ENCODE results near the gene CNIH1. TPM values are rescaled to one million over a fixed set of nuclear protein-coding genes. Genes with fewer than 3 reads are reported as not detected.

The CNIH1 gene
- total and polyA plus RNA-seq, 2 of the 13 experiments (the other 11 are each of a cell fraction or from before 2014, with no cell fraction given): 166 to 421 TPM

DNA sequence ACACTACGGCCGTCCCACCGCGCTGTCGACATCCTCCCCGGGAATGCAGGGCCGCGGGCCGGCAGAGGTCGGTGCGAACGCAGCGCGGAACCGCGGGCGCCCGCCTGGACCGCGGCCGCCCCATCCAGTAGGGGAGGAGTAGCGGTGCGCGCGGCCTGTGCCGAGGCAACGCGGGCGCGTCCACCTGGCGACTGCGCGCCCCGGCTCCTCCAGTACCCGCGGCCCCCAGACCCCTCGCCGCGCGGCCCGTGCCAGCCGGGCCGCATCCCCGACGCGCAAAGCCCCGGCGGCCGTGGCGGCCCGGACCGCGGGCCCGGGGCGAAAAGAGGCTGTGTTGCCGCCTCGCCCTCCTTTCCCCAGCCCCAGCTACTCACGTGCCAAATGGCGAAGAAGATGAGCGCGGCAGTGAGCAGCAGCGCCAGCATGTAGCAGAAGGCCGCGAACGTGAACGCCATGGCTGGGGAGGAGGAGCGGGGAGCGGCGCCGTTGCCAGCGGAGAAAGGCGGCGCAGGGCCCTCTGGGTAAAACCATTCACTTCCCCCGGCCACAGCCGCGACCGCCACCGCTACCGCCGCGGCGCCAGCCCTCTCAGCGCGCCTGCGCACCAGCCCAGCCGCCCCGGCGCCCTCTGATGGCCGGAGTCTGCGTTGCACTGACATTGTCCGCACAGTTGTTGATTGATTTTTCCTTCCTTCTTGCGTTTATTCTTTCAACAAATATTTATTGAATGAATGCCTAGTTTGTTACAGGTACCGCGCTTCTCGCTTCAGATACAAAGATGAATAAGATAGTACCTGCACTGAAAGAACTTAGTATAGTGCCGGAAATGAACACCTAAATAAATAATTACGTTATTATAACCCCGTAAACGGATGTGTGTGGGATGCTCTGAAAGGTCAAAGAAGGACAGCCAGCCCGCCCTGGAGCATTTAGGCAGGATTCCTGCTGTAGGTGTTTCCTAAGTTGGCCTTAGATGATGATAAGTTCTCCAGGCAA is at the start of gene CNIH1 (continued):
- no peak for TF ChIP-seq MAFK (conservative IDR thresholded peaks at IDR 0.05 in 1 of 2, IDR thresholded peaks at IDR 0.05 in 1 of 2; ENCODE audit: low read length in 2 of 2)
- TF ChIP-seq, protein P1, sequence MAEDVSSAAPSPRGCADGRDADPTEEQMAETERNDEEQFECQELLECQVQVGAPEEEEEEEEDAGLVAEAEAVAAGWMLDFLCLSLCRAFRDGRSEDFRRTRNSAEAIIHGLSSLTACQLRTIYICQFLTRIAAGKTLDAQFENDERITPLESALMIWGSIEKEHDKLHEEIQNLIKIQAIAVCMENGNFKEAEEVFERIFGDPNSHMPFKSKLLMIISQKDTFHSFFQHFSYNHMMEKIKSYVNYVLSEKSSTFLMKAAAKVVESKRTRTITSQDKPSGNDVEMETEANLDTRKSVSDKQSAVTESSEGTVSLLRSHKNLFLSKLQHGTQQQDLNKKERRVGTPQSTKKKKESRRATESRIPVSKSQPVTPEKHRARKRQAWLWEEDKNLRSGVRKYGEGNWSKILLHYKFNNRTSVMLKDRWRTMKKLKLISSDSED (CRISPR knock-in tag; IDR thresholded peaks at IDR 0.05): 0 out of 2 replicates have a peak, but pooled peaks have one; percentile 80
- TF ChIP-seq STAT5B (CRISPR knock-in tag; IDR thresholded peaks at IDR 0.05): peak; percentile 68; the same call in 1 of the 2 replicates
- no peak for TF ChIP-seq HNRNPH1 (optimal IDR thresholded peaks at IDR 0.05; ENCODE audit: low read depth, low read length)
- TF ChIP-seq, protein P2, sequence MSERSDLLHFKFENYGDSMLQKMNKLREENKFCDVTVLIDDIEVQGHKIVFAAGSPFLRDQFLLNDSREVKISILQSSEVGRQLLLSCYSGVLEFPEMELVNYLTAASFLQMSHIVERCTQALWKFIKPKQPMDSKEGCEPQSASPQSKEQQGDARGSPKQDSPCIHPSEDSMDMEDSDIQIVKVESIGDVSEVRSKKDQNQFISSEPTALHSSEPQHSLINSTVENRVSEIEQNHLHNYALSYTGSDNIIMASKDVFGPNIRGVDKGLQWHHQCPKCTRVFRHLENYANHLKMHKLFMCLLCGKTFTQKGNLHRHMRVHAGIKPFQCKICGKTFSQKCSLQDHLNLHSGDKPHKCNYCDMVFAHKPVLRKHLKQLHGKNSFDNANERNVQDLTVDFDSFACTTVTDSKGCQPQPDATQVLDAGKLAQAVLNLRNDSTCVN (CRISPR knock-in tag; IDR thresholded peaks at IDR 0.05; ENCODE audit: borderline replicate concordance): no peak
- no peak for TF ChIP-seq ZNF841 (CRISPR knock-in tag; IDR thresholded peaks at IDR 0.05; ENCODE audit: borderline replicate concordance)
- TF ChIP-seq ZNF766 (CRISPR knock-in tag; IDR thresholded peaks at IDR 0.05; ENCODE audit: borderline replicate concordance): no peak; the same call in 1 of the 2 replicates
- TF ChIP-seq, protein P3, sequence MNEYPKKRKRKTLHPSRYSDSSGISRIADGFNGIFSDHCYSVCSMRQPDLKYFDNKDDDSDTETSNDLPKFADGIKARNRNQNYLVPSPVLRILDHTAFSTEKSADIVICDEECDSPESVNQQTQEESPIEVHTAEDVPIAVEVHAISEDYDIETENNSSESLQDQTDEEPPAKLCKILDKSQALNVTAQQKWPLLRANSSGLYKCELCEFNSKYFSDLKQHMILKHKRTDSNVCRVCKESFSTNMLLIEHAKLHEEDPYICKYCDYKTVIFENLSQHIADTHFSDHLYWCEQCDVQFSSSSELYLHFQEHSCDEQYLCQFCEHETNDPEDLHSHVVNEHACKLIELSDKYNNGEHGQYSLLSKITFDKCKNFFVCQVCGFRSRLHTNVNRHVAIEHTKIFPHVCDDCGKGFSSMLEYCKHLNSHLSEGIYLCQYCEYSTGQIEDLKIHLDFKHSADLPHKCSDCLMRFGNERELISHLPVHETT (CRISPR knock-in tag; conservative IDR thresholded peaks at IDR 0.05): peak; percentile 45; the same call in 1 of the 2 replicates
- no peak for TF ChIP-seq NBN (conservative IDR thresholded peaks at IDR 0.05)
- TF ChIP-seq, protein P4, sequence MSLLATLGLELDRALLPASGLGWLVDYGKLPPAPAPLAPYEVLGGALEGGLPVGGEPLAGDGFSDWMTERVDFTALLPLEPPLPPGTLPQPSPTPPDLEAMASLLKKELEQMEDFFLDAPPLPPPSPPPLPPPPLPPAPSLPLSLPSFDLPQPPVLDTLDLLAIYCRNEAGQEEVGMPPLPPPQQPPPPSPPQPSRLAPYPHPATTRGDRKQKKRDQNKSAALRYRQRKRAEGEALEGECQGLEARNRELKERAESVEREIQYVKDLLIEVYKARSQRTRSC (CRISPR knock-in tag; IDR thresholded peaks at IDR 0.05; ENCODE audit: low read depth): no peak
- peak; percentile 84 for TF ChIP-seq ZNF776 (CRISPR knock-in tag; IDR thresholded peaks at IDR 0.05)
- TF ChIP-seq ELF4 (CRISPR knock-in tag; IDR thresholded peaks at IDR 0.05; ENCODE audit: borderline replicate concordance): no peak
- TF ChIP-seq, protein P5, sequence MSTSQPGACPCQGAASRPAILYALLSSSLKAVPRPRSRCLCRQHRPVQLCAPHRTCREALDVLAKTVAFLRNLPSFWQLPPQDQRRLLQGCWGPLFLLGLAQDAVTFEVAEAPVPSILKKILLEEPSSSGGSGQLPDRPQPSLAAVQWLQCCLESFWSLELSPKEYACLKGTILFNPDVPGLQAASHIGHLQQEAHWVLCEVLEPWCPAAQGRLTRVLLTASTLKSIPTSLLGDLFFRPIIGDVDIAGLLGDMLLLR (CRISPR knock-in tag; IDR thresholded peaks at IDR 0.05): peak; percentile 60; the same call in 1 of the 2 replicates
- no peak for TF ChIP-seq ZSCAN9 (CRISPR knock-in tag; IDR thresholded peaks at IDR 0.05; ENCODE audit: borderline replicate concordance)
- TF ChIP-seq, protein P6, sequence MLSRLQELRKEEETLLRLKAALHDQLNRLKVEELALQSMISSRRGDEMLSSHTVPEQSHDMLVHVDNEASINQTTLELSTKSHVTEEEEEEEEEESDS (CRISPR knock-in tag; IDR thresholded peaks at IDR 0.05; ENCODE audit: borderline replicate concordance): no peak
- TF ChIP-seq, protein P7, sequence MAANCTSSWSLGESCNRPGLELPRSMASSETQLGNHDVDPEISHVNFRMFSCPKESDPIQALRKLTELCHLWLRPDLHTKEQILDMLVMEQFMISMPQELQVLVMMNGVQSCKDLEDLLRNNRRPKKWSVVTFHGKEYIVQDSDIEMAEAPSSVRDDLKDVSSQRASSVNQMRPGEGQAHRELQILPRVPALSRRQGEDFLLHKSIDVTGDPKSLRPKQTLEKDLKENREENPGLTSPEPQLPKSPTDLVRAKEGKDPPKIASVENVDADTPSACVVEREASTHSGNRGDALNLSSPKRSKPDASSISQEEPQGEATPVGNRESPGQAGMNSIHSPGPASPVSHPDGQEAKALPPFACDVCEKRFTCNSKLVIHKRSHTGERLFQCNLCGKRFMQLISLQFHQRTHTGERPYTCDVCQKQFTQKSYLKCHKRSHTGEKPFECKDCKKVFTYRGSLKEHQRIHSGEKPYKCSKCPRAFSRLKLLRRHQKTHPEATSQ (CRISPR knock-in tag; IDR thresholded peaks at IDR 0.05; ENCODE audit: borderline replicate concordance): no peak
- peak; percentile 73; the same call in 1 of the 2 replicates for TF ChIP-seq KLF12 (CRISPR knock-in tag; IDR thresholded peaks at IDR 0.05; ENCODE audit: borderline replicate concordance)
- TF ChIP-seq ZNF724P (CRISPR knock-in tag; IDR thresholded peaks at IDR 0.05; ENCODE audit: borderline replicate concordance): no peak
- TF ChIP-seq ZNF564 (CRISPR knock-in tag; IDR thresholded peaks at IDR 0.05): no peak
- no peak for TF ChIP-seq ZNF792 (CRISPR knock-in tag; IDR thresholded peaks at IDR 0.05)
- 0 out of 2 replicates have a peak, but pooled peaks have one; percentile 18 for TF ChIP-seq ZNF7 (CRISPR knock-in tag; IDR thresholded peaks at IDR 0.05)
- TF ChIP-seq SIN3A (IDR thresholded peaks at IDR 0.05; ENCODE audit: borderline replicate concordance, low read depth, low read length): peak; percentile 66; the same call in 1 of the 2 replicates

All from HepG2 (cell line).